ENCODE measurements around the gene UBR4.

UBR4 gene

DNA sequence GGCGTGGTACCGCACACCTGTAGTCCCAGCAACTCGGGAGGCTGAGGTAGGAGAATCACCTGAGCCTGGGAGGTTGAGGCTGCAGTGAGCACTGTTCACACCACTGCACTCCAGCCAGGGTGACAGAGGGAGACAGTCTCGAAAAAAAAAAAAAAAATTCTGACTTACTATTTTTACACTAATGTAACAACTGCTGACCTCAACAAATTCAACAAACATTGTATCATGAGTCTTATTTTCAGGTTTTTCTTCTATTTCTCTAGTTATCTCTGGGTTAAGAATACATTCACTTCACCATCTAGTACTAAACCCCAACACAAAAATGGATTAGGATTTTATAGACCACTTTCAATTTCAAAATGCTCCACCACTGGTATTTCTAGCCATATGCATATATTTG lies 72.9 kb downstream of the UBR4 start:
- DNase-seq = no peak

DNA sequence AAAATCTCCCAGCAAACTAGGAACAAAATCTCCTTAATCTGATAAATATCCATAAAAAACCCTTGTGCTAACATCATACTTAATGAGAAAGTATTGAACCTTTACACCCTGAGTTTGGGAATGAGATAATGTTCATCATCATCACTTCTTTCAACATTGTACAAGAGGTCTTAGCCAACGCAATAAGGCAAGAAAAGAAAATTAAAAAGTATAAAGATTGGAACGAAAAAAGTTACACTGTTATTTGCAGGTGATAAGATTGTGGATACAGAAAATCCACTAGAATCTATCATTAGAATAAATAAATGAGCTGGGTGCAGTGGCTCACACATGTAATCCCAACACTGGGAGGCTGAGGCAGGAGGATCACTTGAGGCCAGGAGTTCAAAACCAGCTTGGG lies 76.7 kb downstream of the UBR4 start:
- DNase-seq = no peak

DNA sequence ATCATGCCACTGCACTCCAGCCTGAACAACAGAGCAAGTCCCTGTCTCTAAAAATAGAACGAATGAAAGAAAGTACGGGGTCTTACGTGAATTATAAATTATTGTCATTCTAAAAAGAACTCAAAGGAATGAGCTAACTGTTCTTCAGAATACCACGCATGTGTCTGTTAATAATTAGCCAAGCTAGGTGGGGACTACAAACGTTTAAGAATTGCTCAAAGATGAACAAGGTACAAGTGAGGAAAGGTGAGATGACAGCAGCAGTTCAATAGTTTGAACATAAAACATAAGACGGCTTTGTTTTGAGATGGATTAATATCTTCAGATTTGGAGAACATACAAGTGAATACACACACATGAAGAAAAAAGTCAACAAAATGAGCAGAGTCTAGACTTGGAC lies 79.6 kb downstream of the UBR4 start:
- no peak for DNase-seq

DNA sequence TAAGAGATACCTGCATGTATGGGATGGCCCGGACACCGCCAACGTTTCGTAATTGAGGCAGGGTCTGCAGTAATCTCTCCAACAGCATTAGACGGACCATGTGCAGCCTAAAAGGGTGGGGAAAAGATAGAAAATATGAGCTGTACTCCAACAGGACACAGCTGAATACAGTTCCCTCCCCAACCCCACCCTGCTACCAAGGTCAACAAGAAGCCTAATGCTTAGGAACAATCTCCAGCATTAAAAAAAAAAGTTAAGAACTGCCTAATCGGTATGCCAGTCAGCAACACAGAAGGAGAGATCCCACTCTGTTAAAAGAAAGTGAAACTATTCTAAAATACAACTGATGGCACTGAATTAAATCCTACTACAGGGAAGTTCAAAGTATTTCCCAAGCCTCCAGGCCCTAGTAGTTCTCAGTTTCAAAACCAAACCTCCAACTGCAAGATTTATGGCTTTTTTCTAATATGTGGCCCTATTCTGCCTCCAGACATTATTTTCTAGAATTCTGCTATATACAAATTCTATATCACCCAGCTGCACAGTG lies 81.0 kb downstream of the UBR4 start:
- DNase-seq = no peak

DNA sequence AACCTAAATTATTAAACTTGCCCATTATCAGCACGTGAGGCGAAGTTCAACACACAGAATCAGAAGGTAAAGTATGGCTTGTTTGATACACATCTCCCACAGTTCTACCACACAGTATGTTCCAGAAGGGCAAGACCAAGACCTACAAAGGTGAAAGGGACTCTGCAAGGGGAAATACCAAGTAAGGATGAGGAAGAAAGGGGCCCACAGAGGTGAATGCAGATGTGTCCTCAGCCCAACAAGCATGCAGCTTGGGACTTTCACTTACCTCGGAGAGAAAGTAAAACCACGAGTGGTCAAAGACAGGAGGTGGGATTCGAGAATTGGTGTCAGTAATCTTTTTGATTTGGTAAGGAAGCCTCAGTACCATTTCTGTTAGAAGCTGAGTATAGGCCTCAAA lies 85.8 kb downstream of the UBR4 start:
- no peak for DNase-seq

DNA sequence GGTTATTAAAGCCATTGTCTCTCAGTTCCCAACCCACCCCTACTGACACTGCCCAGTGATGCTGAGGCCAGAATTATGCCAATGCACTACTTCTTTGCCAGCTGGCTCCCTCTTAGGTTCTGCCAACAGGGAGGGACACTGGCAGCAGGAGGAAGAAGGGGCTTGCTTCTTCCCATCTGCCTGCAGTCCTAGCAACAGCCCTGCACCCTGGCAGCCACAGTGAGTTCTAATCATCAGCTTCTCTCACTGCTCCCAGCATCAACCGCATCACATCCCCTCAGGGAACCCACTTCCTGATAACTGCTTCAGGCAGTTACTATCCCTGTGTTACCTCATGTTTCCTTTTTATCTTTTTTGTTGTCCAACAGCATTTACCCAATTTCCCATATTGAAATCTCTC lies 86.2 kb downstream of the UBR4 start:
- no peak for DNase-seq

DNA sequence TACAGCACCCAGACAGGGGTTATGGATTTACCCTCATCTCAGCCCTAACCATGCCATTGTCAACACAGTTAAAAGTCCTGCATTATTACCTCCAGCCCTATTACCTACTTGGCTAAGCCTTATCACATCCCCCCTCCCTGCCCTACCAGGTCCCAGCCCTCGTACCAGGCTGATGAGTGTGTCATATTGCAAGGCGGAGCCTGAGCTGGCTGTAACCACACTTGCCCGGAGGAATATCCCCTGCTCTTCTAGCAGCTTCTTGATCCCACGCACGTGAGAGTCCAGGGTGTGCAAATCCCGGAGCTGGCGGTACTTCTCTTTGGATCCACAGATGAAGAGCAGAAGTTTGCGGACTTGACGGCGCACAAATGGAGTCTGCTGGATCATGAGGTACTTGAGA lies 87.4 kb downstream of the UBR4 start:
- DNase-seq = no peak

DNA sequence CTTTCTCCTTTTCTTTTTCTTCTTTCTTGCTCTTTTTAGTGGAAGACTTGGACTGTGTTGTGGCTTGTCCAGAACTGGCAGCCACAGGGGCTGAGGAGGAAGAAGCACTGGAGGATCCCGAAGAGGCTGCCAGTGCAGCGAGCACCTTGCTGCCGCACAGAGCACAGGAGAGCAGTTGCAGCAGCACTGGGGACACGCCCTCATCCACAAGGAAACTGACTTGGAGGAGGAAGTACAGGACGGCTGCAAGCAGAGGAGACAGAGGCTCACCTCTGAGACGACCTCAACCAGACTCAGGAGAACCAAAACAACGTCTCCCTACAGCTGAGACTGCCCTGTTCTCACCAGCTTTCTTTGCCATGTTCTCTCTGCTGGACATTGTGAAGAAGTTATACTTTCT lies 88.9 kb downstream of the UBR4 start:
- no peak for DNase-seq

DNA sequence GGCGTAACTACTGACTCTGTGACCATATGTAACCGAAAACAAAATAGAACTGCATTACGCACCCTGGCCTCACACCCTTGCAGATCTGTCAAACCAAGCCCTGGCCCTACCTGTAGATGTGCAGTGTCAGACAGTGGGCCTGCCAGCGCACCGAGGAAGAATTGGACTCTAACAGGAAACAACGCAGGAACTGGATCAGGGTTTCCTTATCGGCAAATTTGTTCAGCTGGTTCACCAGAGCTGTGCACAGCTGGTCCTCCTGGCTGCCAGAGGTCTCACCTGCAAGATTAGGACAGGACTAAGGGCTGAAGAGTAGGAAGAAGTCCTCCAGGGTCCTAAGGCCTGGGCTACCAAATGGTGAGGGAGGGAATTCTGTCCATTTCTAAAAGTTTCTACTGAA lies 90.0 kb downstream of the UBR4 start:
- DNase-seq = no peak

DNA sequence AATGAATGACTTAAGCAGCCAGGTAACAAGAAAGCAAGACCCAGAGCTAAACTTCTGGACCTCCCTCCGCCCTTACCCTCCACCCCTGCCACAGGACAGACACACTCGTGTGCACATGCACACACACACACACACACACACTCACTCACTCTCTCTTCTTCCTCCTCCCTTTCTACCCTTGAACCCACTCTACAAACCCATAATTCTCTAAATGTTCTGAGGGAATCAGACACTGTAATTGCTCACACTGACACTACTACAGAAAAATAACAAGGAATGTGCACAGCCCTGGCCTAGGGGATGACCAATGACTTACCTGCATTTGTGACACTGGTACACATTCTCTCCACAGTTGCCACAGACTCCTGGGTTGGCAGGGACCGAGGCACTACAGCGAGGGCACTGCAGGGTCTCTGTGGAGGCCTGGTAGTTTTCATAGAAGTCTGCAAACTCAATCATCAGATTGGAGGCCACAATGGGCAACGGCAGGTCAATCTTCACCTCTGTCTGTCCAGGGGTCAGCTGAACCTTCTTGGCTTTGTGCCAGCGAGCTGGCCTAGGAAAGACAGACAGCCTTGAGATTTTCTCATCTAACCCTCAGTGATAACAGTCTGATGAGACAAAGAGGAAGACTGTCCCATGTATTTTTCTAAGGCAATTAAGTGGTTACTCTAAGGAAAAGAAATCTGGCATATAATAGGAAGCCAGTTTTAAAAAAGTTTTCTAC lies 94.8 kb downstream of the UBR4 start:
- DNase-seq = no peak

DNA sequence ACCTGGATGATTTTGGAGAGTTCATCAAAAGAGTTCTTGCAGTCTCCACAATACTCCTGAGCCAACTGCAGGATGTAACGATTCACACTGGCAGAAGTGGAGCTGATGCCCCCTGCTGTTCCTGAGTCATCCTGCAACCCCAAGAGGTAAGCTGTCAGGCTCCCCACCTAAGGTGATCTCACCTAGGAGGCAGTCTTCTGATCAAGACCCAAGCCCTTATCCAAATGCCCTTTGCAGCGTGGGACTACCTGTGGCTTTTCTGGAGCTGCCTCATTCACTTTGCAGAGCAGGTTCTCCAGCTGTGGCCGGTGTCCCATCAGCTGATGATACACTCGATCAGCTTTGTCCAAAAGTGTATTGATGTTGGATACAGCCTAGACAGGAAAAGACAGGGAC lies 96.4 kb downstream of the UBR4 start:
- DNase-seq = no peak

DNA sequence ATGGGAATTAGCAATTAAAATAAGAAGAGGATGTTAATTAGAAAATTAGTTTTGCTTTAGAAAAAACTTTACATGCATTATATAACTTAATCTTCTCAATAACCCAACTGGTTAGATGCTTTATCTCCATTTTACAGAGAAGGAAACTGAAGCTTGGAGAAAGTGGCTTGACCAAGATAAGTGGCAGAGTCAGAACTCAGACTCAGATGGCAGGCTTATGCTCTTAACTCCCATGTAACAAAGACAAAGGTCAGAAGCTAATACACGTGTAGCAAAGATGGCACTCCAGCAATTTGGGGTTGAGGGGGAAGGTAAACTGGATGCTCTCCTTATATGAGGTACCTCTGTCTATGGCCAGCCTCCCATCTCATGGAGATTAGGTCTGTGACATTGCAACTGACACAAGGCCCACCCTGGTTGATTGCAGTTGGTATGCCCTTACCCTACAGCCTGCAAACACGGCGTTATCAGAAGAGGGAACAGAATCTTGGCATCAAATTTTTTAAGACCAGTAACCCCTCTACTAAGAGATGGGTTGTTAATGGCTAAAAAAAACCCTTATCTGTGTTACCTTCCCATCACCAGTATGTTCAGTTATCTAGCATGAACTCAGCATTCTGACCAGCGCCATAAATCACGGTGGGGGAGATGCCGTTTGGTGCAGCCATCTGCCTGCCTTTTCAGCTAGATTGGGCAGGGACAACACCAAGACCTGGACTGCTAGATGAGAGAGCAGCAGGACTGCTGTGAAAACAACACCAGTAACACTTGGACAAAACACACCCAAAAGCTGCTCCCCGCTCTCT lies 97.0 kb downstream of the UBR4 start:
- no peak for DNase-seq

DNA sequence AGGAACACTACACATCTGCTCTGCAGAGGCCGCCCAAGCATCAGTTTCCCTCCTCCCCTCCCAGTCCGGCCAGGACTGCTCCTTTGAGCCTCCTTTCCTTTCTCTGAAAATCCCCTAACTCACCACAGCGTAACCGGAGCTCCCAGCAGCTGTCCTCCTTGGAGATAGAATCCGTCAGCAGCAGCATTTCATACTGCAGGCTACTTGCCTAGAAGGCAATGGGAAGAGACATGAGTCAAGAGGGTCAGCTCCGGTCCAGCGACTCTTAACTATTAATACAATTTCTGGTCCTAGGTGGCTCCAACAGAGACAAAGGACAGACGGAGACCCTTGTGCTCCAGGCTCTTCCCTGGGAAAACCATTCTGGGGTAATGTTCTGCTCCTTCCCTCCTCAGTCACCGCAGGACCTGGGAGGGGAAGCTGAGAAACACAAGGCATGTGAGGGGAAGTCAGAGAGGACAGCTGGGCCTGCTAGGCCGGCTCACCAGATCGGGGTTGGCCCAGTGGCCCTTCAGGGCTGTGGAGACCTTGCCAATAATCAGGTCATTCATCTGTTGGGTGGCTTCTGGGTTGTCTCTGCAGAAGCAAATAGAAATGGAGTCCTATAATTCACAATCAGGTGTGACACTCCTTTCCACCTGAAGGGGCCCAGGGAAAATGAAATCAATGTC lies 99.7 kb downstream of the UBR4 start:
- DNase-seq = no peak

DNA sequence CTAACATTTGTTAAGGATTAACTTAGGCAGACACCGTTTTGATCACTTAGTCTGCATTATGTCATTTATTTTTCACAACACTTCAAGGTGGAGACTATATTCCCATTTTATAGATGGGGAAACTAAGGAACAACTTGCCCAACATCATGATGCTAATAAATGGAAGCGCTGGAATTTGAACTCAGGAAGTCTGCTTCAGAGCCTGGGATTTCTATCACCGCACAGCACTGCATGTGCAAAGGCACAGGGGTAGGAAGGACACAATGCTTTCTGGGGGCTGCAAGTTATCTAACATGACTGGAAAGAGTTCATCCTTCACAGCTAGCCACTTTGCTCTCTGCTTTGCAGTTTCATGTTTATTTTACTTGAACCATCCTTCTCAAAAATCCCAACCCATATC lies 100.5 kb downstream of the UBR4 start:
- DNase-seq = no peak

DNA sequence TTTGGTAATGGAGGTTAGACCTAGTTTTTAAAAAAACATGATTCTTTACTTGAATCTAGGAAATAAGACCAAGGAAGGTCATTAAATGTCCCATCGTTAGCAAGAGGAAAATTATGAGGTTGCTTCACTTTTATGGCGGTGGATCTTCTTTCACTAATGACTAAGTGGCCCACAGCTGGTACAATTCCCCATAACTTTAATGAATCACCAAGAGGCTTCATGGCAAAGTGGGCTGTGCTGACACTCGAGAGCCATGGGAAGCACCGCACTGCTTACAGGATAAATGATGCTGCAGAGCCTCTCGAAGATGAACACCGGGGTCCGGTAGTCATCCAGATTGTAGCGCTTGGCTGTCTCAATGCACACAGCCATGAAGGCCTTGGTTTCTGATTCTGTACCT lies 108.8 kb downstream of the UBR4 start:
- DNase-seq = no peak

DNA sequence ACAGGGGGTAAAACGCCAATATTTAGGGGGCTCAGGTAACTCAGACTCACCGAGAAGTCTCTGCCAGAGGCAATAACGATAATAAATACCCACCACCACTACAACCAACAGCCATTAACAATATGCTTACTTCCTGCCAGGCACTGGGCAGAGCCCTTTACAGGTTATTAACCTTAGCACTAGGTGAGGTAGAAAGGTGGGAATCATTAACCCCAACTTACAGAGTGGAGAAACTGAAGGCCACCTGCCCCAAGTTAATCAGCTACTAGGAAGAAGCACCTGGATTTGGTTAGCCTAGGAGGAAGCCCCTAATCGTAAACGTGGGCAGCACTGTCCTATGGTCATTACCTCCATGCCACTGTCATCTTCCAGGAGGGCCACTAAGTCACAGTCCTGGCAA lies 110.0 kb downstream of the UBR4 start:
- DNase-seq = no peak

DNA sequence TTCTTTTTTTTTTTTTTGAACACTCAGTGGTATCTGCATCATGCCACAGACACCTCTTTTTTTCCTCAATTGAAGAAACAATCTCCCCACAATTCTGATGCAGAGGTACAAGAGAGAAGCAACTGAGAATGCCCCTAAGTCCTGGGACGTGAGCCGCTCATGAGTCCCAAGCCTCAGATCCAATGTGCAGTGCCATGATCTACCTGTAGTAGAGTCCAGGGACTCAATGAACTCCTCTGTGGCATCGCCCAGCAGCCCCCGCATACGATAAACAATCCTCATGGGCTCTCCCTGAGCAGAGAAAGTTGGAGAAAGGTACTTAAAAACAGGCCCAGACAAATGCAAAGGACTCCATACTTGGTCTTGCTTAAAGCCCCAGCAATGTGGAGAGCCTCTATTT lies 113.1 kb downstream of the UBR4 start:
- DNase-seq = no peak

DNA sequence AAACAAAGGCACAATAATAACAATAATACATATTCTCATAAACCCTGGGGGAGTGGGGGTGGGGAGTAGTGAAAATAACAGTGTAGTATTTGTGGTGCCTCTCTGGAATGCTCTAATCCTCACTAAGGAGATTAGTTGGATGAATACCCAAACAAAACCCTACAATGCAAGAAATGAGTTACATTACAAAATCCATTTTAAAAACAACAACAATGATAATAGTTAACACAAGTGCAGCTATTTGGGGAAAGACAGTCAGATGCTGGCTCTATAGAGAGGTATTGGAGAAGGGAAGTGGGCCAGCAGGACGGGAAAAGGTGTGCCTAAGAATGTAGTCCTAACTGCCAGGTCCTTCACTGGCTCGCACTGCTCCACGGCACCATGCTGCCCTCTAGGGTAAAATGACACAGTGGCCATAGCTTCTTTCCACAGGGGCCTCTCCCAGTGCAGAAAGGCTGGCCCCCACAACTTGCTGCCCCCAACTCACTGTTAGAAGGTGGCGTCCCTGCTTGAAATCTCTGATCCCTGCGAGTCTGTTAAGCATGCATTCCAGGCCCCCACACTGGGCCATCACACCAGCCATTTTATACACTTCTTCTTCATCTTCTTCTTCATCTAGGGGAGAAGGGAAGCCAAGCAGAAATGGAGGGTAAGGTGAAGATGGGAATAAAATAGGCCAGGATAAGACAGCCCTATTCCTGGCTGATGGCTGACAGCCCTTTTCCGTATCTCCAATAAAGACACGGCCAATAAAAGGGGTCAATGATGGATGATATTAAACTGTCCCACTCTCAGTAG lies 113.8 kb downstream of the UBR4 start:
- no peak for DNase-seq

DNA sequence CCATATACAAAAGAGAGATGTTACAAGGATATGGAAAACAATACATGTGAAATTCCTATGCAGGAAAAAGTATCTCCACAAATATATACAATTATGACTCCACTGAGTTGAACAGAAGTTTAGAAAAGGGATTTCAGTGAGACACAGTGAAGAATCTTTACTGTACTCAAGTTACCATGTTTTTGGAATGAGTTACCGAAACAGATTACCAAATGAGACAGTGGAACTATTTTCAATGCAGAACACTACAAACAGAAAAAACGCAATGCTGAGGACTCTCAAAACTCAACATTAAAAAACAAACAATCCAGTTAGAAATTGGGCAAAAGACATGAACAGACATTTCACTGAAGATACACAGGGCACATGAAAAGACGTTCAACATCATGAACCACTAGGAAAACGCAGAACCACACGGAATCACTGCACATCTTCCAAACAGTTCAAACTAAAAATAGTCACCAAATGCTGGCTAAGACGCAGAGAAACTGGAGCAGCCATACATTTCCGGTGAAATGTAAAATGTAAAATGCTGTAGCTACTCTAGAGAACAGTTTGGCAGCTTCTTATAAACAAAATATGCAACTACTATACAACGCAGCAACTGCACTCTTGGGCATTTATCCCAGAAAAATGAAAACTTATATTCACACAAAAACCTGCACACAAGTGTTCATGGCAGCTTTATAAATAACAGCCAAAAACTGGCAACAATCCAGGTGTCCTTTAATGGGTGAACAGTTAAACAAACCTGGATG lies 118.7 kb downstream of the UBR4 start:
- DNase-seq = no peak

DNA sequence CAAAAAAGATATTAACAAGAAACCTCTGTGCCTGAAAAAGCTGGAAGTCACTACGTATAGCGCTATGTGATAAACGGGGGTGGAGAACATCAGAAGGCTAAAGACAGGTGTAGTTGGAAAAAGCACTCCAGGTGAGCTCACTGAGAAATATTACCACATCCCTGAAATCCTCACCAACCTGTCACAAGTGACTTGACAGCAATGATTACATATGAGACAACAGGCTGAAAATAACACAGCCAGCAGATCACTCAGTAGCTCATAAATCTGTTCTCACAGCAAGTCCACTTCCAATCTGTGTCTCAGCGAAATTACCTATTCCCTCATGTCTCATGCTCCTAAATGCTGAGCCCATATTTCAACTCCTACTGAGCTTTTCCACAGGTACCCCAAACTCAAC lies 120.5 kb downstream of the UBR4 start:
- DNase-seq = no peak

DNA sequence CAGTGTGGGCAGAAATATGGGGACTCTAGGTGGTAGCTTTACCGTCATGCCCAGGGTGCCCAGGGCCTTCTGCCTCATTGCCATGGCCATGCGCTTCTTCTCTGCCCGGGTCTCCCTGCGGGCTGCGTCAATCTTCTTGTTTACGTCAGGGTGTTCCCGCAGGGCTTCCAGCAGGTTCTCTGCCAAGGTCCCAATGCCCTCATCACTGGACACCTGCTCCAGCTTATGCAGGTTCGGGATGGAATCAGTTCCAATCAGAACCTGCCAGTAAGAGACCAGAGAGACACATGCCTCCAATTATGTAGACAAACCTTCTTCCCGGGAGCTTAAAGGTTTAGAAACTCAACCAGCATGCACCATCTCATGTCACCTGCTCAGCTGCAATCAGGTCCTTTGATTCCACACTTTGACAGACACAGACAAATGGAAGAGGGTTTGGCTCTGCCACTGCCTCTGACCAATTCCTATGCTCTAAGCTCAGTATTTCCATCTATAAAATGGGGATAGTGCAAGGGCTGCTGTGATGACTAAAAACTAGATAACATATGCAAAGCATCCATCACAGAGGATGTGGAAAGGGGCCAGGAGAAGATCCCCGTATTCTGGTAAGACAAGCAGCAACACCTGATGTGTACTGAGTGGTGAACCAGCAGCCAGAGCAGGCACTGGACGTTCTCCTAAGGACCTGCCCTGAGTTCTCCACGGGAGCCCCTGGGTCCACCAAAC lies 121.2 kb downstream of the UBR4 start:
- no peak for DNase-seq

All from NCI-H1436 (cell line).